A673 (cell line): Measurements from ENCODE around the gene APMAP. TPM values are rescaled to one million over a fixed set of nuclear protein-coding genes. Genes with fewer than 3 reads are reported as not detected.

ENCODE experiments used
- BruUV-seq: library from RNA; stranded (reverse); fragments of 400-500 nt; replicated peaks from 2 replicates; lab custom pipeline; 2021; lab: Mats Ljungman, UMichigan
- CTCF ChIA-PET: fragments of 300-600 bp; sonication (Branson Sonifier 250); formaldehyde crosslinking; loops from one replicate; lab custom pipeline; 2022; ENCODE audit warnings: antibody characterized with exemption; lab: Charles Lee
- POLR2A ChIA-PET: fragments of 300-600 bp; sonication (Branson Sonifier 250); formaldehyde crosslinking; loops from one replicate; lab custom pipeline; 2022; ENCODE audit warnings: antibody characterized with exemption; ENCODE audit not compliant: low non-redundant PET; lab: Charles Lee
- DNase-seq: peaks from one replicate; pipeline ENCODE4 v3.0.0-alpha.2; 2015; ENCODE audit warnings: low spot score
- H3K27ac ChIP-seq: fragments of 200-600 bp; sonication (generic); 2 replicates; pipeline ENCODE4 v1.5.1; 2016; ENCODE audit warnings: mixed run types, low read depth, mild to moderate bottlenecking, mixed read lengths, antibody characterized with exemption, low read length; ENCODE audit not compliant: poor library complexity, severe bottlenecking
- H3K27me3 ChIP-seq: fragments of 200-600 bp; sonication (generic); replicated peaks from 2 replicates; pipeline ENCODE4 v1.6.1; 2017; ENCODE audit warnings: mixed run types, low read depth, mild to moderate bottlenecking, mixed read lengths, antibody characterized with exemption, low read length; ENCODE audit not compliant: insufficient read depth, poor library complexity
- H3K36me3 ChIP-seq: fragments of 200-600 bp; sonication (generic); 2 replicates; pipeline ENCODE4 v1.6.1; 2016; ENCODE audit warnings: mixed run types, mild to moderate bottlenecking, mixed read lengths, antibody characterized with exemption, low read length; ENCODE audit not compliant: insufficient read depth, poor library complexity, severe bottlenecking
- H3K4me1 ChIP-seq: fragments of 200-600 bp; sonication (generic); 2 replicates; pipeline ENCODE4 v1.6.1; 2017; ENCODE audit warnings: mixed run types, mild to moderate bottlenecking, mixed read lengths, antibody characterized with exemption, low read length; ENCODE audit not compliant: insufficient read depth, poor library complexity, severe bottlenecking
- H3K4me3 ChIP-seq: fragments of 200-600 bp; sonication (generic); 2 replicates; pipeline ENCODE4 v1.5.1; 2016; ENCODE audit warnings: low read depth, mixed run types, mild to moderate bottlenecking, mixed read lengths, low read length; ENCODE audit not compliant: poor library complexity, severe bottlenecking
- H3K9me3 ChIP-seq: fragments of 200-600 bp; sonication (generic); 2 replicates; pipeline ENCODE4 v1.6.1; 2016; ENCODE audit warnings: mixed run types, low read depth, mild to moderate bottlenecking, mixed read lengths, antibody characterized with exemption, low read length; ENCODE audit not compliant: poor library complexity, severe bottlenecking
- CTCF ChIP-seq: fragments of 300-800, 200-600 bp; sonication (generic); conservative IDR thresholded peaks from 2 replicates; pipeline ENCODE4 v1.5.1; 2017; ENCODE audit warnings: low read depth, mild to moderate bottlenecking, antibody characterized with exemption, low read length, moderate library complexity, mixed read lengths
- EZH2 ChIP-seq: fragments of 200-600 bp; sonication (generic); IDR thresholded peaks from 2 replicates; pipeline ENCODE4 v1.6.1; 2017; ENCODE audit warnings: borderline replicate concordance, low read depth, mild to moderate bottlenecking, mixed read lengths, antibody characterized with exemption, low read length; ENCODE audit not compliant: poor library complexity, severe bottlenecking
- intact Hi-C: fragments of 100-400 bp; cut with micrococcal nuclease; formaldehyde crosslinking; loops from one replicate; pipeline ENCODE4 v1.10.0; 2022; ENCODE audit not compliant: unreplicated experiment
- total RNA-seq: library from RNA; stranded (reverse); gene quantifications from 2 replicates; pipeline ENCODE4 v1.2.3, GENCODE V29; 2021

APMAP gene
- total RNA-seq, 1 experiment from 2014 or later: 70.3 TPM

DNA sequence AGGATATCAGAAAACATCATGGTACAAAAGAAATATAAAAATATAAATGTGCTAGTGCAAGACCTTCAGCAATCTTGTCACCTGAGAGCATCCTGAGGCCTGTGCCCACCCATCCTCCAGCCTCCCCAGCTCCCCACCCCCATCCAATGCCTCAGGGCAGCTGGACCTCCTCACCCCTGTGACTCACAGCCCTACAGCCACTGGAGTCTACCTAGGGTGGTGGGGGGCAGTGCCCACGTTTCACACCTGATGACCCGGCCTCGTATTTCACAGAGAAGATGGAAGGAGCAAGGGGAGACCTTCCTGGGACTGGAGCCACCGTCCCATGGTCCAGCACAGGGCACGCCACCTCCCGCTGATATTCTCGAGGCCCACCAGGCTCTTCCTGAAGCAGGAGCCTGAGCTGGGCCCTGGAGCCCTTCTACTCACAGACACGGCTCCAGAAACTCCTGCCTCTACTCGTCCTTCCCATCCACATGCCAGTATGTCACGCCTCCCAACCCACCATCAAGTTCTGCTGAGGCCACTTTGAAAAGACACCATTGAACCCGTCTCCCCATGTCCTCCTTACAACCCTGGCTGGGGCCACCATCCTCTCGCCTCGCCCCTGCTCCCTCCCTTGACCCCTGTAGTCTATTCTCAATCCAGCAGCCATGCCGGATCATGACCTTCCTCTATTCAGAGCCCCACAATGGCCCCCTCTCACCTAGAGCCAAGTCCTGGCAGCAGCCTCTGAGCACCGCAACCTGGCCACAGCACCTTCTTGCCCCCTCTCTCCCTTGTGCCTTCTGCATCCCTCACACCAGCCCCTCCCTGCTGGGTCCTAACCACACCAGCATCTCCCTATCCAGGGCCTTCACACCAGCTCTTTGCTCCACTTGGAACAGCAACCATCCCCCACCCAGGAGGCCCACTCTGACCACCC lies 13.3 kb downstream of the APMAP start:
- BruUV-seq: no TSS peak
- Histone ChIP-seq H3K27ac (no peak overlapping the region), H3K9me3 (peaks cover 3% of the 10 kb centered on the region), H3K27me3 (no peaks in the 10 kb centered on the region), H3K4me1 (no peaks in the 10 kb centered on the region), H3K4me3 (no peak overlapping the region), H3K36me3 (peaks cover 28% of the 10 kb centered on the region)
- TF ChIP-seq EZH2 (no peak), CTCF (no peak)
- POLR2A ChIA-PET: no interaction called here
- CTCF ChIA-PET: interaction anchor here (0.6 kb wide), 1 partner anchor 415 kb away, joined by 6 read pairs; no protein-coding TSS in a partner anchor
- no peak for DNase-seq
- intact Hi-C loops: no loop called here

DNA sequence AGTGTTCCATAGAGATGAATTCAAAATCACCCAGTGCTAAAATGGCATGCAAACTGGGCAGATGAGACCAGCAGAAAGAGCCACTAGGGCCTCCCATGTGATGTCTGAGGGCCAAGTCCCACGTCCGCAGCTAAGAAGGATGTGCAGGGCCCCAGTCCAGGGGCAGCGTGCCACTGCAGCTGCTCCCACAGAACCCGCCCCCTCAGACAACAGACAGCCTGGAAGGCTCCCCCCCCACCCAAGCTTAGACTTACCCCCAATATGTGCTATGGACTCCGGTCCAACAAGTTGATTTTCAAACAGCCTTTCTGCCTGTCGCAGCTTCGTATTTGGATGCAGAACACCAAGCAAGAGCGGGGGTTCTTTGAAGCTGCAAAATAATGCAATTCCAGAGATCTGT lies 14.0 kb downstream of the APMAP start:
- intact Hi-C loops: no loop called here
- ChIA-PET CTCF (interaction anchor here (0.6 kb wide), 1 partner anchor 414 kb away, joined by 6 read pairs; no protein-coding TSS in a partner anchor), POLR2A (no interaction called here)
- no peak for TF ChIP-seq EZH2
- TF ChIP-seq CTCF: no peak
- no peaks in the 10 kb centered on the region for H3K27me3 ChIP-seq
- BruUV-seq: no TSS peak
- peaks cover 3% of the 10 kb centered on the region for H3K9me3 ChIP-seq
- H3K4me3 ChIP-seq: no peak overlapping the region
- H3K4me1 ChIP-seq: no peaks in the 10 kb centered on the region
- peaks cover 27% of the 10 kb centered on the region for H3K36me3 ChIP-seq
- H3K27ac ChIP-seq: no peak overlapping the region
- no peak for DNase-seq

DNA sequence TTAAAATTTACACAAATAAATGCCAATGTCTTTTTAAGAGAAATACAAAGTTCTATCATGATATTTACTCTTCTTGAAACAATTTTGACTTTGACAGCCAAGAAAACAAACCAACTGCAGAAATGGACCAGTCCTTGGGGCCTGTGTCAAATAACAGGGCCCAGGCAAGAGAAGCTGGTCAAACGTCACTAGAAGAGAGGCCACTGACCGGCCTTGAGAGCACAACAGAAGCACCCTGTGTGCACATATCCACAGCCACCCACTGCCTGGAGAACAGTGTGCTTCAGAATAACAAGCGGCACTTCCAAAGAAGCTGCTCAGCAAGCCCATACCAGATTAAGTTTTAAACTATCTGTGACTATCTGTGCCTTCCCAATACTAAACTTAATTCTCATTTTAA lies 14.8 kb downstream of the APMAP start:
- intact Hi-C loops: no loop called here
- no TSS peak for BruUV-seq
- Histone ChIP-seq H3K4me3 (no peak overlapping the region), H3K27ac (no peak overlapping the region), H3K36me3 (peaks cover 22% of the 10 kb centered on the region), H3K27me3 (no peaks in the 10 kb centered on the region), H3K4me1 (no peaks in the 10 kb centered on the region), H3K9me3 (peaks cover 3% of the 10 kb centered on the region)
- POLR2A ChIA-PET: no interaction called here
- DNase-seq: no peak
- no peak for TF ChIP-seq EZH2
- TF ChIP-seq CTCF: no peak
- CTCF ChIA-PET: no interaction called here
